NCI-H1417 treated with DMSO at 0.1 percent for 48 hours (cell line): ENCODE results near the gene MYBL2.

Experiments used
- DNase-seq: peaks from one replicate; lab custom pipeline; 2025; lab: John Stamatoyannopoulos, UW

The MYBL2 gene

GRCh38 chr20:43682446-43682845 is 15.5 kb downstream of the MYBL2 start:
- no peak for DNase-seq

- no peak for DNase-seq
These were observed 19.9 kb downstream of the MYBL2 start for GRCh38 chr20:43686820-43687219.

DNA sequence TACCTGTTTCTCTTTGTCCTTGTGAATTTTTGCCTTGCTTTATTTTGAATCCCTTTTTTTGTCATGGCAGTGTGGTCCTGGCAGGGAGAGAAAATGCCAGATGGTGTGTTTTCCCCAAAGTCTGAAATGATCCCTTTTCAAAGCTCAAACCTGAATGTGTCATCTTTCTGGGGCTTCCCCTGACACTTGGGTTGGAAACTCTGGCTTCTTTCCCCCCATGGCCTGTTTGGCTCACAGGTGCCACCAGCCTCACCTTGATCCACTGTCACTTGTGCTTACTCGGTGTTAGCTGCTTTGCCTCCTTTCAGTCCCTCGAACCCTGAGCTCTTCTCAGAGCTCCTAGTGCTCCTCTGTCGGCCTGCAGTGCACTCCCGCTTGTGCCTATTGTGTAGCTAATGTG is 22.3 kb downstream of the MYBL2 start:
- no peak for DNase-seq

GRCh38 chr20:43690943-43691598 is 24.2 kb downstream of the MYBL2 start:
- DNase-seq = no peak

- DNase-seq = no peak
These were observed 25.1 kb downstream of the MYBL2 start for GRCh38 chr20:43691928-43692524.

DNA sequence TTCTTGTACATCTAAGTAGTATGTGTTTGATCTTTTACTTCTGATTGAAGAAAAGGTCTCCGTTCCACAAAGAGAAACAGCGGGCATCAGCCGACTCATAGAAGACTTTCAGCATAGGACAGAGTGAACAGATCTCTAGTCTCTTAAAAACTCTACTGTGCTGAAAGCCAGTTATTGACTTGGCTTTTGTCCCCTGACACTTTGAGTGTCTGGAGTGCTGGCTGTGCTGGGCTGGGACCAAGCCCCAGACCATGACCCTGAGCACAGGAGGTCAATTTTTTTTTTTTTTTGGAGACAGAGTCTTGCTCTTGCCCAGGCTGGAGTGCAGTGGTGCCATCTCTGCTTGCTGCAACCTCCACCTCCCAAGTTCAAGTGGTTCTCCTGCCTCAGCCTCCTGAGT is 27.8 kb downstream of the MYBL2 start:
- no peak for DNase-seq

DNA sequence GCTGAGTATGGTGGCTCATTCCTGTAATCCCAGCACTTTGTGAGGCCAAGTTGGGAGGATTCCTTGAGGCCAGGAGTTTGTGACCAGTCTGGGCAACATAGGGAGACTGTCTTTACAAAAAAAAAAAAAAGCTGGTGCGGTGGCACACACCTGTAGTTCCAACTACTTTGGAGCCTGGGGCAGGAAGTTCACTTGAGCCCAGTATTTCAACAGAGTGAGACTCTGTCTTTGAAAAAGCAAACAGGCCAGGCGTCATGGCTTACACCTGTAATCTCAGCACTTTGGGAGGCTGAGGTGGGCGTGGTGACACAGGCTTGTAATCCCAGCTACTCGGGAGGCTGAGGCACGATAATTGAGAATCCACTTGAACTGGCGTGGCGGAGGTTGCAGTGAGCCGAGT is 28.7 kb downstream of the MYBL2 start:
- no peak for DNase-seq

GRCh38 chr20:43699941-43700565 is 33.1 kb downstream of the MYBL2 start:
- DNase-seq = no peak

- no peak for DNase-seq
These were observed 33.7 kb downstream of the MYBL2 start for GRCh38 chr20:43700627-43701026.

DNA sequence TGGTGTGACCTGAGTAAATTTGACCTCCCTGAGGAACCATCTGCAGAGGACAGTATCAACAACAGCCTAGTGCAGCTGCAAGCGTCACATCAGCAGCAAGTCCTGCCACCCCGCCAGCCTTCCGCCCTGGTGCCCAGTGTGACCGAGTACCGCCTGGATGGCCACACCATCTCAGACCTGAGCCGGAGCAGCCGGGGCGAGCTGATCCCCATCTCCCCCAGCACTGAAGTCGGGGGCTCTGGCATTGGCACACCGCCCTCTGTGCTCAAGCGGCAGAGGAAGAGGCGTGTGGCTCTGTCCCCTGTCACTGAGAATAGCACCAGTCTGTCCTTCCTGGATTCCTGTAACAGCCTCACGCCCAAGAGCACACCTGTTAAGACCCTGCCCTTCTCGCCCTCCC is 35.6 kb downstream of the MYBL2 start:
- DNase-seq = no peak

GRCh38 chr20:43710370-43711044 is 43.6 kb downstream of the MYBL2 start:
- DNase-seq = no peak

GRCh38 chr20:43711098-43711654 is 44.3 kb downstream of the MYBL2 start:
- DNase-seq = no peak

GRCh38 chr20:43715044-43715443 is 48.1 kb downstream of the MYBL2 start:
- DNase-seq = no peak

DNA sequence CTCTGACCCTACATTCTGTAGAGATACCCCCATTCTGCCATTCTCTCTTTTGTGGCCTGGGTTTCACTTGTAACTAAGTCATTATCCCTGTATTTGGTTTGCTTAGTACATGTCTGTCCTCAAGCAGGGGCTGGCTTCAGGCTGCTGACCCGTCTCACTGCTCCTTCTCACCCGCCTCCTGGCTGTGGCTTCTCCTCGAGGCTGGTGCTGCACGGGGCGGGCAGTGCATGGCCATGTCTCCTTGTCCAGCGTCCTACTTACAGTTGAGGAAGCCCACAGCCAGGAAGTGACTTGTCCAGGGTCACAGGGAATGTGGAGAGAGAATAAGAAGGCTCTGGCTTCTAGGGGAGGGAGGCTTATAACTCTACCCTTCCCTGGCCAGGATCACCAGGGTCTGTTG is 48.6 kb downstream of the MYBL2 start:
- DNase-seq = no peak

DNA sequence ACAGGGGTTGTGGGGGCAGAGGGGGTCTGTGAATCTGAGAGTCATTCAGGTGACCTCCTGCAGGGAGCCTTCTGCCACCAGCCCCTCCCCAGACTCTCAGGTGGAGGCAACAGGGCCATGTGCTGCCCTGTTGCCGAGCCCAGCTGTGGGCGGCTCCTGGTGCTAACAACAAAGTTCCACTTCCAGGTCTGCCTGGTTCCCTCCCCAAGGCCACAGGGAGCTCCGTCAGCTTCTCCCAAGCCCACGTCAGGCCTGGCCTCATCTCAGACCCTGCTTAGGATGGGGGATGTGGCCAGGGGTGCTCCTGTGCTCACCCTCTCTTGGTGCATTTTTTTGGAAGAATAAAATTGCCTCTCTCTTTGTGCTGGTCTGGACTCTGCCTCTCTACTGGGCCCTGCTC is 49.2 kb downstream of the MYBL2 start:
- no peak for DNase-seq

DNA sequence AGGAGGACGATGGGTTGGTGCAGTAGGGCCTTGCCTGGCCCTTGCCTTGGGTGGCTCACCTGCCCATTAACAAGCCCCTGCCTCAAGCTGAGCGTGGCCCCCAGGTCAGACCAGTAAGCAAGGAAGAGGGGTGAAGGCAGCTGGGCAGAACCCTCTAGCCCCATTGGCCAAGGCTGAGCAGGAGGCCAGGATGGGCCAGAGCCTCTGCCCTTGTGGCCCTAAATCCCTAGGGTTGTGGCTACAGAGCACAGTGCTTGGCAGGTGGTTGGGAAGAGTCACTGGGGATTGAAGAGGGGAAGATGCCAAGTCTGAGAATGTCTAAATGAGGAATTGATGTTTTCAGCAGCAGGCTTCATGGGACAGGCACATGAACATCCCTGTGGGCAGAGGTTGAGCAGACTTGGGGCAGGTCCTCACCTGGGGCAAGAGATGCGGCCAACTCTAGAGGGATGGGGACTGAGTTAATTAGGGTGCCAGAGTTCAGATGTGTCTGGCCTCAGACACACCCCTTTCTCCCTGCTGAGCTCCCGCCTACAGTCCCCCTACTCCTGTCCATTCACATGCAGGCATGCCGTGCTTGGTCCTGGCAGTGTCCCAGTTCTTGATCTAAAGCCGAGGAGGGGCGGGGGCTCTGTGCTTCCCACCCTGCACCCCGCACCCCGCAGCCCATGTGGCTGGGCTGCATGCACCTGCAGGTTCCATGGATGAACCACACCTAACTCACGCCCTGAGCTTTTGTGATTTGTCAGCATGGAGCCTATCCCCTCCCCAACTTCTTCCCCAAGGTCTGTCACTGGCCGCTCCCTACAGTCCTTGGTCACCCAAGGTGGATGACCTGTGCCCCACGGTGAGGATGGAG is 50.1 kb downstream of the MYBL2 start:
- no peak for DNase-seq

GRCh38 chr20:43717616-43717995 is 50.7 kb downstream of the MYBL2 start:
- DNase-seq = no peak

GRCh38 chr20:43720007-43720406 is 53.1 kb downstream of the MYBL2 start:
- DNase-seq = no peak

DNA sequence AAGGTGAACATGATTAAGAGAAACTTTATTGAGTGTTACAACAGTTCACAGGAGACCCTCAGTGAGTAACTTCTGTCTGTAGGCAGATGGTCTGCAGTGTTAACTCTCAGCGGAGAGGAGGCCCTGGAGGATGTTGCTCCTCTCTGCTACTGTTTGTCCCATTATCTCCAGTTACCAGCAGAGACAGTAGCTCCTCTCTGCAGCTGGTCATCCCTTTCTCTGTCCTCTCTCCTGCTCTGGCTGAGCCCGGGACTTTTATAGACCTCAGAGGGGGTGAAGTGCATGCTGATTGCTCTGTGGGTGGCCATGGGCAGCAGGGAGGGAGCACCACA is 54.1 kb downstream of the MYBL2 start:
- no peak for DNase-seq

GRCh38 chr20:43721429-43722152 is 54.7 kb downstream of the MYBL2 start:
- DNase-seq = no peak

GRCh38 chr20:43722153-43722505 is 55.2 kb downstream of the MYBL2 start:
- no peak for DNase-seq
